Peyer's patch (tissue), 4 donors: Measurements from ENCODE around the gene SLN.

Experiments
- POLR2A ChIP-seq, 2 donors: fragments of 450-650 bp; IDR thresholded peaks; one replicate each; pipeline ENCODE4 v1.5.1; 2017; ENCODE audit warnings: antibody characterized with exemption in 2 of 2, mild to moderate bottlenecking in 2 of 2, moderate library complexity in 2 of 2
- TF ChIP-seq, protein P1 (sequence below), 6 experiments: fragments of 450-650 bp in 4 of 6; fragments of 200-600 bp in 2 of 6; sonication (generic) in 1 of 6; IDR thresholded peaks; one replicate each; pipeline ENCODE4 v1.5.1; 2017 to 2019; ENCODE audit warnings: antibody characterized with exemption in 6 of 6, mild to moderate bottlenecking in 3 of 6, moderate library complexity in 1 of 6

DNA sequence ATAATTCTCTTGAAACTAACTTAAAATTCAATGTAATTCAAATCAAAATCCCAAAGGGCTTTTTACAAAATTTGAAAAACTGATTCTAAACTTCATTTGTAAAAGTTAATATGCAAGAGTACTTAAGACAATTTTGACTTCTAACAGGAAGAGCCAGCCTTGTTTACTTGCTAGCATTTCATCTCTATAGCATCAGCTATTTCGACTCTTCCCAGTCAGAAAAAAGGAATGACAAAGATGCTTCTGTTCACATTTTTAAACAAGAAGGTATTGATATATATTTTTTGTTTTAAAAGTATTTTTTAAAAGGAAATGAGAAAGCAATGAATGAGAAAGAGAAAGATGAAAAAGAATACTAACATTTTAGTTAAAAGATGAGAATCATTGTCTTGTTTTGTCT lies 16.4 kb downstream of the SLN start:
- TF ChIP-seq, protein P1, sequence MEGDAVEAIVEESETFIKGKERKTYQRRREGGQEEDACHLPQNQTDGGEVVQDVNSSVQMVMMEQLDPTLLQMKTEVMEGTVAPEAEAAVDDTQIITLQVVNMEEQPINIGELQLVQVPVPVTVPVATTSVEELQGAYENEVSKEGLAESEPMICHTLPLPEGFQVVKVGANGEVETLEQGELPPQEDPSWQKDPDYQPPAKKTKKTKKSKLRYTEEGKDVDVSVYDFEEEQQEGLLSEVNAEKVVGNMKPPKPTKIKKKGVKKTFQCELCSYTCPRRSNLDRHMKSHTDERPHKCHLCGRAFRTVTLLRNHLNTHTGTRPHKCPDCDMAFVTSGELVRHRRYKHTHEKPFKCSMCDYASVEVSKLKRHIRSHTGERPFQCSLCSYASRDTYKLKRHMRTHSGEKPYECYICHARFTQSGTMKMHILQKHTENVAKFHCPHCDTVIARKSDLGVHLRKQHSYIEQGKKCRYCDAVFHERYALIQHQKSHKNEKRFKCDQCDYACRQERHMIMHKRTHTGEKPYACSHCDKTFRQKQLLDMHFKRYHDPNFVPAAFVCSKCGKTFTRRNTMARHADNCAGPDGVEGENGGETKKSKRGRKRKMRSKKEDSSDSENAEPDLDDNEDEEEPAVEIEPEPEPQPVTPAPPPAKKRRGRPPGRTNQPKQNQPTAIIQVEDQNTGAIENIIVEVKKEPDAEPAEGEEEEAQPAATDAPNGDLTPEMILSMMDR (IDR thresholded peaks at IDR 0.05) = no peak
- no peak for TF ChIP-seq POLR2A (IDR thresholded peaks at IDR 0.05)
